SH-SY5Y (cell line): Measurements from ENCODE around the gene HLCS.

ENCODE experiments used
- GATA2 ChIP-seq: IDR thresholded peaks from 2 replicates; pipeline ENCODE4 v1.6.1; 2011; ENCODE audit warnings: mild to moderate bottlenecking, low read depth, low read length
- GATA3 ChIP-seq: IDR thresholded peaks from 2 replicates; pipeline ENCODE4 v1.6.1; 2011; ENCODE audit warnings: low read depth, mild to moderate bottlenecking, low read length, moderate library complexity

DNA sequence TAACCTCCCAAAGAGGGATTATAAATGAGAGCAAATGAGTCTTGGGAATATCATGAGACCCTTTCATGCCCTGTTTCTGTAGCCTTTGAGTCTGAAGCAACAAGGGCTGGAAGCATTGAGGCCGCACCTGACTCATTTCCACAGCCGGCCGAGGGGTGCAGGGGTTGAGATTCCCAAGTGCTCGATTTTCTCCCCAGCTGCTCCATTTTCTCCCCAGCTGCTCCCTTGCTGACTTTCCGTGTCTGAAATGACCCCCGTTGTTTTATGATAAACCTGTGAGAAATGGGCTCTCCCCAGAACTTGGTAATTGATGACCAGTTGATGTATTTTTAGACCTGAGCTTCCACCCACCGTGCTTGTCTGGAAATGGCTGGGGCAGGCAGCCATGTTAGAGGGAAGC, 244.7 kb downstream of the HLCS start:
- TF ChIP-seq GATA2 (no peak), GATA3 (no peak)
